HG02852 (cell line): ENCODE measurements around the gene ZBED1.
"Not testable (repeated sequence)": the region's sequence is repeated elsewhere in the genome, so short reads cannot be mapped to it uniquely, and the experiment has no call there.

Experiments
- ATAC-seq: cut with Tn5 transposase; IDR thresholded peaks from one replicate; pipeline ENCODE4 v1.9.1; 2021; ENCODE audit warnings: mild to moderate bottlenecking, moderate library complexity; ENCODE audit not compliant: unreplicated experiment

ZBED1 gene

GRCh38 chrX:2498781-2499302 is 1.9 kb downstream of the ZBED1 start:
- no peak for ATAC-seq

GRCh38 chrX:2497961-2498780 is 2.6 kb downstream of the ZBED1 start:
- no peak for ATAC-seq

- no peak for ATAC-seq
Measured at GRCh38 chrX:2495595-2495994, 5.2 kb downstream of the ZBED1 start.

DNA sequence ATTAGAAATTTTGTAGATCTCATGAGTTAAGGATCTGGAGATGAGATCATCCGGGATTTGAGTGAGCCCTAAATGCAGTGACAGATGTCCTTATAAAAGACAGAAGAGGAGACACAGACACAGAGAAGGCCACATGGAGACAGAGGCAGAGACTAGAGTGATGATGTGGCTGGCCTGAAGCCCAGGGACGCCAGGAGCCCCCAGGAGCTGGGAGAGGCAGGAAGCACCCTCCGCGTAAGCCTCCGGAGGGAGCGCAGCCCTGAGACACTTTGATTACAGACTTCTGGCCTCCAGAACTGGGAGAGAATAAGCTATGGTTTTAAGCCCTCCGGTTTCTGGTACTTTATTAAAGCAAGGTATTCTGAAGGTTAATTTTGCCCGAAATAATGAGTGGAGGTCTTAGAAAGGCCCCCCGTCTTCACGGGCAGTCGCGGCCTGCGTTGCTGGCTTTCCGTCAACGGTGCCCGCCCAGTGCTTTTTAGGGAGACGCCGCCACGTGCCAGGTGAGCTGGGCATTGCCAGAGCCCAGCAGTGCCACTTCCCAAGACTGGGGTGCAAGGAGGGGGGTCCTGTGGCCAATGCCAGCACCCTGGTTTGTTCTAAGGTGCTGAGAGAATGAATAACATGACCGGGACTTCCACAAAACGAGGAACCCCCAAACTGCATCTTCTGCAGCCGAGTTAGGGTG is 8.1 kb downstream of the ZBED1 start:
- ATAC-seq, result no peak

- ATAC-seq, result no peak
Measured at GRCh38 chrX:2490634-2491033, 10.1 kb downstream of the ZBED1 start.

GRCh38 chrX:2489446-2490445 is 11.0 kb downstream of the ZBED1 start:
- ATAC-seq, result no peak

- ATAC-seq, result no peak
Measured at GRCh38 chrX:2488621-2489285, 12.0 kb downstream of the ZBED1 start.

GRCh38 chrX:2487366-2487765 is 13.4 kb downstream of the ZBED1 start:
- ATAC-seq, result no peak

DNA sequence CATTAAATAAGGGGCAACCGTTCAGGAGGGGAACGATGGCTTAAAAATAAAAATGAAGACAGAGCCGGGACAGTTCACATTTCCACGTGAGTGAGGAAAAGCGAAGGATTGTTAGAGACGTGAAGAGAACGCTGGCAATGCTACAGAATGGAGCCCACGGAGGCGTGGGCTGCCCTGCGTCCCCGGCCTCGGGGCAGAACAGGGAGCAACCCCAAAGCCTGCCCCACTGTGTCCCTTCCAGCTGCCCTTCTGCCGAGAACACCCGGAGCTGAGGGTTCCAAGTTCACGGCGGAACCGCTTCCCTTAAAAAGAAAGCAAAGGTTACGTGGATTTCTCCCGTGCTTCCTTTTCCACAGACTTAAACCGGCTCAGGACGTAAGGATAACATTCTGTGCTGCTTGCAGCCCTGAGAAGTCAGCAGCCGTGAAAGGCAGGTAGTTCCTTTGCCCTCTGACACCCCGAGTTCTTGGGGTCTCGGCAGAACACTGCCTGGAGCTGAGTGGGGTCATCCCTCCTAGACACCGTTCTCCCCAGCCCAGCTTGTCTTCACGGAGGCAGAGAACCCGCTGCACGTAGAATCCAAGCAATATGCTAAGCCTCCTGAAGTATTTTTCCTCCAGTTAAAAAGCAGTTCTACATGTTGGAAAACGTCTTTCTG is 14.2 kb downstream of the ZBED1 start:
- ATAC-seq, result no peak

GRCh38 chrX:2485789-2486345 is 14.9 kb downstream of the ZBED1 start:
- ATAC-seq, result no peak

DNA sequence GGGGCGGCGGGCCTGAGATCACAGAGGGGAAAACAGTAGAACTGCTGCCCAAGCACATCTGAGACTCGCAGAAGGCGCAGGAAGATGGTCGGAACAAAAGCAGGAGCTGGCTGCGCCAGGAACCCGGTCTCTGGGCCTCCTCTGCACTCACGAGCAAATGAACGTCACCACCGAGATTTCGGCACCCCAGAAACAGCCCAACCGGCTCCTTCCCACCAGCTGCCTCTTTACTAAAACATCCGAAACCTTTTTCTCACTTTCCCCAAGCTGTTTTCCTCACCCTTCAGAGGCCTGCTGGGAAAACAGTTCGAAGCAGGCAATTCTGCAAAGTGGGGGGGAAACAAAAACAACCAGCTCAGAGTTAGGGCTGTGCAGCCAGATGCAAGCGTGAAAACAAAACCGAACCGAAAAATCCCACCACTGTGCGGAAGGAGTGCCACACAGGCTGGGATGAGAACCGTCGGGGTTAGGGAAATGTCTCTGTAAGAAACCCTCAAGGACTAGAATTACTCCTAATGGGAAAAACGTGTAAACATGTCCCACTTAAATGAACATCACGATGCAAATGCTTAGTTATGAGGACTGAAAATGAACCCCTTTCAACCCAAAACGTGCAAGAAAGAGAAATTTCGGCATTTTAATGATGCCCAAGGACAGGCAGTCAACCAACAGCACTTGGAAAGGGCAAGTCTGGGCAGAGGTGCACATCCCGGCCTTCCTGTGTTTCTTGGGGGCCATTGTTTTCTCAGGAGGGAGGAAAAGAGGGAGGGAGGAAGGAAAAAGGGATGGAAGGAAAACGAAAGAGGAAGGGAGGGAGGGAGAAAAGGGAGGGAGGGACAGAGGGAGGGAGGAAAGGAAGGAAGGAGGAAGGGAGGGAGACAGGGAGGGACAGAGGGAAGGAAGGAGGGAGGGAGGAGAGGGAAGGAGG is 15.8 kb downstream of the ZBED1 start:
- ATAC-seq, result no peak

GRCh38 chrX:2484256-2484655 is 16.5 kb downstream of the ZBED1 start:
- no peak for ATAC-seq

DNA sequence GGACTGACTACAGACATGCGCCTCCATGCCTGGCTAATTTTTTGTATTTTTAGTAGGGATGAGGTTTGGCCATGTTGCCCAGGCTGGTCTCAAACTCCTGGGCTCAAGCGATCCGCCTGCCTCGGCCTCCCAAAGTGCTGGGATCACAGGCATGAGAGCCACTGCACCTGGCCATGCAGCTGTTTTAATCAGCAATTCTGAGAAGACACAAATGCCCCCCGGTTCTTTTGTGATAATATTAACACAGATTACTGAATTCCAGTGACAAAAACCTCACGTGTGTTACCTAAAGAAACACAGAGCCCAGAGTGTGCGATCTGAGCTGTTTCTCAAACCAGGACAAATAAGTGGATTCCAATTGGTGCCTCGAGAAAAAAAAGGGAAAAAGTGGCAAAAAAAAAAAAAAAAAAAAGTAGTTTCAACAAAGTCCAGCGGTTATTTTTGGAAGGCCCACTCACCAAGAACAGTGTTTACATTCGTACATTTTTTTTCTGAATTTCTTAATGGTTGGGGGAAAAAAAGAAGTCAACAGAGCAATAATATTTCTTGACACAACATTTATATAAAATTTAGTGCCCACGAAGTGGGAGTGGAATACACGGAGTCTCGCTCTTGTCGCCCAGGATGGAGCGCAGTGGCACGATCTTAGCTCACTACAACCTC is 17.2 kb downstream of the ZBED1 start:
- no peak for ATAC-seq

- ATAC-seq, result not testable (repeated sequence)
Measured at GRCh38 chrX:2481597-2481996, 19.2 kb downstream of the ZBED1 start.

- not testable (repeated sequence) for ATAC-seq
Measured at GRCh38 chrX:2479982-2480381, 20.8 kb downstream of the ZBED1 start.

DNA sequence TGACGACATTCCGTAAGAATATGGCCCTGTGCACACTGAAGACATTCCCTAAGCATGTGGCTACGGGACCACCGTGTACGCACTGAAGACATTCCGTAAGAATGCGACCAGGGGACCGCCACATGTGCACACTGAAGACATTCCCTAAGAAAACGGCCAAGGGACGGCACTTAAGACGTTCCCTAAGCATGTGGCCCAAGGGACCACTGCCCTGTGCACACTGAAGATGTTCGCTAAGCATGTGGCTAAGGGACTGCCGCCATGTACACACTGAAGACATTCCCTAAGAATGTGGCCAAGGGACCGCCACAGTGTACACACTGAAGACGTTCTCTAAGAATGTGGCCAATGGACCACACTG is 21.4 kb downstream of the ZBED1 start:
- ATAC-seq, result no peak

- no peak for ATAC-seq
Measured at GRCh38 chrX:2478546-2479419, 22.0 kb downstream of the ZBED1 start.
